Left ventricle myocardium inferior (tissue), 1 donor: Measurements from ENCODE around the gene ACO1. TPM values are rescaled to one million over a fixed set of nuclear protein-coding genes. Genes with fewer than 3 reads are reported as not detected.

Experiments used
- DNase-seq: peaks from one replicate; pipeline ENCODE4 v3.0.0-alpha.2; 2020
- H3K27ac ChIP-seq: fragments of 200-600 bp; replicated peaks from 2 replicates; pipeline ENCODE4 v1.8.0; 2021
- H3K27me3 ChIP-seq: fragments of 200-600 bp; 2 replicates; pipeline ENCODE4 v1.8.0; 2021; ENCODE audit warnings: low read depth
- H3K36me3 ChIP-seq: fragments of 200-600 bp; 2 replicates; pipeline ENCODE4 v1.8.0; 2021
- H3K4me1 ChIP-seq: fragments of 200-600 bp; 2 replicates; pipeline ENCODE4 v1.8.0; 2021
- H3K4me3 ChIP-seq: fragments of 200-600 bp; 2 replicates; pipeline ENCODE4 v1.8.0; 2021; ENCODE audit warnings: mild to moderate bottlenecking, moderate library complexity
- H3K9me3 ChIP-seq: fragments of 200-600 bp; replicated peaks from 2 replicates; pipeline ENCODE4 v1.8.0; 2021
- intact Hi-C: fragments of 100-400 bp; cut with micrococcal nuclease; formaldehyde crosslinking; loops from one replicate; pipeline ENCODE4 v1.11.0; 2022
- total RNA-seq: library from RNA; stranded (reverse); fragmentation: NEBNext Ultra II Directional; extraction: Animal tissue kit (Norgen Biotek cat#: 25700); gene quantifications from one replicate; pipeline ENCODE4 v1.2.1, GENCODE V29; 2021
- TF ChIP-seq, protein P1 (sequence below): fragments of 200-600 bp; IDR thresholded peaks from 2 replicates; pipeline ENCODE4 v1.8.0; 2021; ENCODE audit warnings: antibody characterized with exemption, mild to moderate bottlenecking, borderline replicate concordance
- donor health status: DM: no; HTN: yes; CAD: no; lungs with severe emphysema.

ACO1 gene
- total RNA-seq, 1 donor from 2014 or later = 62.7 TPM

DNA sequence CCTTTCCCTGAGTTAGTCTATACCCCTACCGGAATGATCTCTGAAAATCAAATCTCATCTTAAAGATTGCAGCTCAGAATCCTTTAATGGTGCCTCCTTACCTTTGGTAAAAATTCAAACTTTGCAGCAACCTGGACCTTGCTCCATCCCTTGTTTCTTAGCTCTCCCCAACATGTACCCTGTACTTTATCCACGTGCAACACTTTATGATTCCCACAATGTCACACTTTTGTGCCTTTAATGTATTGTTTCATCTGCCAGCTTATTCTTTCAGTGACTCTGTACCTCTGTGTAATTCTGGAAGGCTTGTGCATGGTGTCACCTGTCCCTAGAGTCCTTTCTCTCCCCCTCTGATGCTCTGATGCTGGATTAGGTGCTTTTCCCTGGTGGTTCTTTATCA is 9.5 kb downstream of the ACO1 start:
- Histone ChIP-seq H3K9me3 (no peaks in the 10 kb centered on the region), H3K27ac (no peak overlapping the region), H3K36me3 (no peaks in the 10 kb centered on the region), H3K4me1 (peaks cover 32% of the 10 kb centered on the region), H3K4me3 (no peak overlapping the region), H3K27me3 (no peaks in the 10 kb centered on the region)
- DNase-seq = no peak
- TF ChIP-seq, protein P1, sequence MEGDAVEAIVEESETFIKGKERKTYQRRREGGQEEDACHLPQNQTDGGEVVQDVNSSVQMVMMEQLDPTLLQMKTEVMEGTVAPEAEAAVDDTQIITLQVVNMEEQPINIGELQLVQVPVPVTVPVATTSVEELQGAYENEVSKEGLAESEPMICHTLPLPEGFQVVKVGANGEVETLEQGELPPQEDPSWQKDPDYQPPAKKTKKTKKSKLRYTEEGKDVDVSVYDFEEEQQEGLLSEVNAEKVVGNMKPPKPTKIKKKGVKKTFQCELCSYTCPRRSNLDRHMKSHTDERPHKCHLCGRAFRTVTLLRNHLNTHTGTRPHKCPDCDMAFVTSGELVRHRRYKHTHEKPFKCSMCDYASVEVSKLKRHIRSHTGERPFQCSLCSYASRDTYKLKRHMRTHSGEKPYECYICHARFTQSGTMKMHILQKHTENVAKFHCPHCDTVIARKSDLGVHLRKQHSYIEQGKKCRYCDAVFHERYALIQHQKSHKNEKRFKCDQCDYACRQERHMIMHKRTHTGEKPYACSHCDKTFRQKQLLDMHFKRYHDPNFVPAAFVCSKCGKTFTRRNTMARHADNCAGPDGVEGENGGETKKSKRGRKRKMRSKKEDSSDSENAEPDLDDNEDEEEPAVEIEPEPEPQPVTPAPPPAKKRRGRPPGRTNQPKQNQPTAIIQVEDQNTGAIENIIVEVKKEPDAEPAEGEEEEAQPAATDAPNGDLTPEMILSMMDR = no peak
- intact Hi-C loops = no loop called here

DNA sequence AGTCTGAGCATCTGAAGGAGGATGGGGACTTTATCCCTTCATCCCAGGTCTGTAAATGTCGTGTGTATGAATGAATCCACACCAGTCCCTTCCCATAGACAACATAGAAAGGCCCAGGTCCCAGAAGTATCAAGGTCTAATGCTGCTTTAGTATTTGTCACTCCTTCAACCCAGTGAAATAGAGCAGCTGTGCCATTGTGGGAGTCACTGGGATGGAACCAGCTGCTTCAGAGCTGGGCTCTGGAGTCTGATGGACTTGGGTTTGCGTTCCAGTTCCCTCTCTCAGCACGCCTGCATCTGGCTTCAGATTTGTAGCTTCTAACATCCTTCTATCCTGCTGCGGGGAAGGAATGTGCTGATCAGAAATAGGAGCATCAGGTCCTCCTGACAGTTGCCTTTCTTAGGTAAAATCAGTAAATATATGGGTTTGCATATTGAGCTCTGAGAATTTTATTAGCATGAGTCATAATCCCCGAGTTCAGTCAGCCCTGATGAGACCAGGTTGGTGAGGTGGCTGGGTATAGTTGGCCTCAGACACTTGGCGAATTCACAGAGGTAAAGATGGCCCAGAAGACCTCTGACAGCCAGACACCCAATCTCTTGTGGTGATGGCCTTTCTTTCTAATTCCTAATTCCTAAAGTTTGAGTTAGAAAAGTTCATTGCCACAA is 10.1 kb downstream of the ACO1 start:
- Histone ChIP-seq H3K27me3 (no peaks in the 10 kb centered on the region), H3K9me3 (no peaks in the 10 kb centered on the region), H3K27ac (no peak overlapping the region), H3K36me3 (no peaks in the 10 kb centered on the region), H3K4me1 (peaks cover 31% of the 10 kb centered on the region), H3K4me3 (no peak overlapping the region)
- intact Hi-C loops = no loop called here
- DNase-seq = no peak
- TF ChIP-seq, protein P1 = no peak

DNA sequence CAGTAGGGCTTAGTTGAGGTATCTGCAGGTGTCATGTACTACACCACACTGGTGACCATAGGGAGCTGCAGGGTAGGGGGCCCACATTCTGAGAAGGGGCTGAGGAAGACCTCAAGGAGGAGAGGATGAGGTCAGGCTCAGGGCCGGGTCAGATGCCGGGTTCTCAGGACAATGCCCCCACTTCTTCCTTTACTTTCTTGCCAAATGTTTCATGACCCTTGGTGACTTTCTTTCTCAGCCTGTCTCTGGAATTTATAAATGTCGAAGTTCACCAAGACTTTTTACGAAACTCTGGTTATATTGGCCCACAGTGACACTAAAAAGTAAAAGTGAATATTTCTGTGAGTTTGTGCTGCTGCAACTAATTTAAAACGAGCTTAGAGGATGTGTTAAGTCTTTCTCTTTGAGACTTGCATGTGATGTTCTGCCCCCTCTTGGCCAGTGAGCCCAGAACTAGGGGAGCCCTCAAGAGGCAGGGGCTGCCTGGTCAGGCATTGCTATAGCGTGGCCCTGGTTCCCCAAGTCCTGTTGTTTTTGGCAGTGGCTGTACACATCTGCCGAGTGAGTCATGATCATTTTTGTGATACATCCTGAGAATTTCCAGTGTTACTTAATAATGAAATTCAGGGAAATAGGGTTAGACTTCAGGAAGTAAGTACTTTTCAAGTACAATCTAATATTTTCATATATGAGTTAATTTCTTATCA is 11.2 kb downstream of the ACO1 start:
- H3K4me1 ChIP-seq = peaks cover 31% of the 10 kb centered on the region
- H3K27ac ChIP-seq = peak overlapping the region; percentile 37
- H3K4me3 ChIP-seq = no peak overlapping the region
- TF ChIP-seq, protein P1 = peak; percentile 40
- H3K27me3 ChIP-seq = no peaks in the 10 kb centered on the region
- DNase-seq = peak; percentile 29
- H3K36me3 ChIP-seq = no peaks in the 10 kb centered on the region
- intact Hi-C loops = no loop called here
- H3K9me3 ChIP-seq = no peaks in the 10 kb centered on the region

DNA sequence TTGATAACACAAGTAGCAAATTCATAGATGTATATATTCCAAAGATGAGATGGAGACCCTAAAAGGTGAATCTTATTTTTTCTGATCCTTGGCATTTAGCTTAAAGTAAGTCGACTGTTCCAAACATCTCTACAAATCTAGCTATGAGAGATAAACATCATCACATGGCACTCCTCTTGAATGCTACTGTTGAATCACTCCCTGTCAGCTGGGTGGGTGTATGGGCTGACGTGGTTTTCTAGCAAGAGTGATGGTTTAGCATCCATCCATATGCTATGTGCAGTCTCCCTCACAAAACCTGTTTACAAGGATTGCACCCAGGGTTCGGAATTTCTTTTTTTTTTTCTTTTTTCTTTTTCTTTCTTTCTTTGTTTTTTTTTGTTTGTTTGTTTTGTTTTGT is 13.8 kb downstream of the ACO1 start:
- TF ChIP-seq, protein P1 = no peak
- intact Hi-C loops = no loop called here
- H3K4me3 ChIP-seq = no peak overlapping the region
- no peak for DNase-seq
- H3K9me3 ChIP-seq = no peaks in the 10 kb centered on the region
- no peaks in the 10 kb centered on the region for H3K36me3 ChIP-seq
- no peaks in the 10 kb centered on the region for H3K27me3 ChIP-seq
- no peak overlapping the region for H3K27ac ChIP-seq
- H3K4me1 ChIP-seq = peaks cover 31% of the 10 kb centered on the region

DNA sequence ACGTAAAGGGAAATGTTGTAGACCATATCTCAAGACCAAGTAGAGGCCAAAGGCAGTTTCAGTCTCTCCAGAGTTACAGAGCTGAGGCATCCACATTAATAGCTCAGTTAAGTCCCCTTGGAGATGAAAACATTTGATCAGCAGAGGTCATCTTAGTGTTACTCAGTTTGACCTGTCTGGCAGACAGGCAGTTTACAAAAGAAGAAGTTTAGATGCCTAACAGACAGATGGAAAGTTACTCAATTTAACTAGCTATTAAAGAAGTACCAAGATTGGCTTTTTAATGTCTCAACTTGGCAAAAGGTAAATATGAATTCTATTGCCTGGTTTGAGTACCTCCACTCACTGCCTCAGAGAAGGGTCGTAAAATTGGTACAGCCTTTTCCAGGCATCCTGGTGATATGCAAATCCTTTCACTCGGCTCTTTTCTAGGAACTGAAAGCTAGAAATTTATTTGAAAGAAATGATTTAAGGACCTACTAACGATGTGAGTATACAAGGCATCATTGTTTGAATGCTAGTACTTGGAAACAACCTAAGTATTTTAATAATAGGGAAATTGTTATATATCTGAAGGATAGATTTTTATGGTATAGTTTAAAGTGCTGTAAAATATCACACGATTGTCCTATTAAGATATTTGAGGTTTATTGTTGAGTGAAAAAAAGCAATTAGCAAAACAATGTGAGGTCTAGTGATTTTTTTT is 14.8 kb downstream of the ACO1 start:
- Histone ChIP-seq H3K4me1 (peaks cover 31% of the 10 kb centered on the region), H3K27me3 (no peaks in the 10 kb centered on the region), H3K9me3 (no peaks in the 10 kb centered on the region), H3K36me3 (no peaks in the 10 kb centered on the region), H3K27ac (no peak overlapping the region), H3K4me3 (no peak overlapping the region)
- intact Hi-C loops = no loop called here
- no peak for DNase-seq
- TF ChIP-seq, protein P1 = no peak
